Lower leg skin (tissue), 3 donors: ENCODE data around the gene C17orf67.

Experiments used
- CTCF ChIP-seq, 3 donors: fragments of 450-650 bp; IDR thresholded peaks; one replicate each; pipeline ENCODE4 v1.5.1; 2016; ENCODE audit warnings: antibody characterized with exemption in 3 of 3, mild to moderate bottlenecking in 3 of 3, moderate library complexity in 2 of 3
- POLR2A ChIP-seq, 2 donors: fragments of 450-650 bp; IDR thresholded peaks; one replicate each; pipeline ENCODE4 v1.6.1; 2016 to 2017; ENCODE audit warnings: antibody characterized with exemption in 2 of 2, mild to moderate bottlenecking in 1 of 2, moderate library complexity in 1 of 2

- TF ChIP-seq CTCF (IDR thresholded peaks at IDR 0.05) = no peak
- no peak for TF ChIP-seq POLR2A (IDR thresholded peaks at IDR 0.05)
Measured at GRCh38 chr17:56765449-56765848, 68.3 kb downstream of the C17orf67 start.
